ENCODE measurements around the gene METTL25.

Gene METTL25

GRCh38 chr12:82468563-82468962, 110.2 kb downstream of the METTL25 start:
- H3K4me1 ChIP-seq: no peaks in the 10 kb centered on the region
- H3K27me3 ChIP-seq: no peaks in the 10 kb centered on the region
- no peak overlapping the region for H3K27ac ChIP-seq
- no peak for DNase-seq
- H3K4me3 ChIP-seq: no peak overlapping the region
- TF ChIP-seq CTCF (IDR thresholded peaks at IDR 0.05): no peak
- intact Hi-C loops (cut with DNase I; ENCODE audit: low total_unique reads): no loop called here
- H3K9me3 ChIP-seq: no peaks in the 10 kb centered on the region
- peaks cover 26 to 35% (median 29%) of the 10 kb centered on the region in 3 donors for H3K36me3 ChIP-seq

- intact Hi-C loops (cut with DNase I; ENCODE audit: low total_unique reads): no loop called here
- Histone ChIP-seq H3K27me3 (no peaks in the 10 kb centered on the region), H3K9me3 (no peaks in the 10 kb centered on the region), H3K4me1 (no peaks in the 10 kb centered on the region), H3K4me3 (no peak overlapping the region), H3K27ac (no peak overlapping the region), H3K36me3 (peaks cover 29 to 37% (median 36%) of the 10 kb centered on the region in 3 donors)
- no peak for DNase-seq
- TF ChIP-seq CTCF (IDR thresholded peaks at IDR 0.05): no peak
These were observed 112.7 kb downstream of the METTL25 start for GRCh38 chr12:82470906-82471512.

- intact Hi-C loops (cut with DNase I; ENCODE audit: low total_unique reads): no loop called here
- Histone ChIP-seq H3K36me3 (peaks cover 33 to 36% (median 36%) of the 10 kb centered on the region in 3 donors), H3K27ac (no peak overlapping the region), H3K9me3 (no peaks in the 10 kb centered on the region), H3K4me3 (no peak overlapping the region), H3K4me1 (no peaks in the 10 kb centered on the region), H3K27me3 (no peaks in the 10 kb centered on the region)
- TF ChIP-seq CTCF (IDR thresholded peaks at IDR 0.05): no peak
- no peak for DNase-seq
These were observed 114.9 kb downstream of the METTL25 start for GRCh38 chr12:82473111-82473754.

GRCh38 chr12:82474181-82474797, 116.0 kb downstream of the METTL25 start:
- Histone ChIP-seq H3K36me3 (peaks cover 25 to 35% (median 29%) of the 10 kb centered on the region in 3 donors), H3K9me3 (no peaks in the 10 kb centered on the region), H3K27ac (no peak overlapping the region), H3K4me3 (no peak overlapping the region), H3K27me3 (no peaks in the 10 kb centered on the region), H3K4me1 (no peaks in the 10 kb centered on the region)
- intact Hi-C loops (cut with DNase I; ENCODE audit: low total_unique reads): no loop called here
- TF ChIP-seq CTCF (IDR thresholded peaks at IDR 0.05): no peak
- DNase-seq: no peak

- H3K4me1 ChIP-seq: no peaks in the 10 kb centered on the region
- H3K9me3 ChIP-seq: no peaks in the 10 kb centered on the region
- peaks cover 21 to 31% (median 26%) of the 10 kb centered on the region in 3 donors for H3K36me3 ChIP-seq
- no peak overlapping the region for H3K4me3 ChIP-seq
- H3K27me3 ChIP-seq: no peaks in the 10 kb centered on the region
- no peak for DNase-seq
- H3K27ac ChIP-seq: no peak overlapping the region
- intact Hi-C loops (cut with DNase I; ENCODE audit: low total_unique reads): no loop called here
- no peak for TF ChIP-seq CTCF (IDR thresholded peaks at IDR 0.05)
These were observed 116.5 kb downstream of the METTL25 start for GRCh38 chr12:82474798-82475184.

Data from tibial artery (tissue), 4 donors.